G401 (cell line): ENCODE data around the gene LCN15. TPM values are rescaled to one million over a fixed set of nuclear protein-coding genes. Genes with fewer than 3 reads are reported as not detected.
"Not testable (repeated sequence)": the region's sequence is repeated elsewhere in the genome, so short reads cannot be mapped to it uniquely, and the experiment has no call there.

Source experiments
- DNase-seq: peaks from one replicate; pipeline ENCODE4 v3.0.0-alpha.2; 2015; ENCODE audit warnings: low spot score
- in situ Hi-C: cut with HindIII; loops from 2 replicates; pipeline ENCODE4 v1.10.0; 2016; ENCODE audit warnings: low sequenced_read_pairs, mixed read lengths
- total RNA-seq: library from RNA; depleted of rRNA; stranded (reverse); fragments of >200 nt; shearing (Covaris generic); gene quantifications from 2 replicates; pipeline ENCODE4 v1.2.3, GENCODE V29; 2014; rRNA removed

LCN15 gene
- total RNA-seq, 1 experiment from 2014 or later: not detected

- no peak for DNase-seq
- in situ Hi-C loops: no loop called here
Measured at GRCh38 chr9:136714096-136714892, 50.0 kb downstream of the LCN15 start.

GRCh38 chr9:136713550-136713949, 50.8 kb downstream of the LCN15 start:
- no peak for DNase-seq
- in situ Hi-C loops: no loop called here

GRCh38 chr9:136712690-136713544, 51.4 kb downstream of the LCN15 start:
- no peak for DNase-seq
- in situ Hi-C loops: no loop called here

GRCh38 chr9:136711751-136712689, 52.3 kb downstream of the LCN15 start, which contains the start of gene DIPK1B:
TSS of gene DIPK1B (plus strand) at chr9:136712572. CDS start at chr9:136712666, 94 bp downstream.
- DNase-seq: no peak
- in situ Hi-C loops: no loop called here

GRCh38 chr9:136711219-136711648, 53.1 kb downstream of the LCN15 start:
- in situ Hi-C loops, DNase-seq: not testable (repeated sequence)

- DNase-seq: no peak
- in situ Hi-C loops: no loop called here
Measured at GRCh38 chr9:136710543-136710942, 53.8 kb downstream of the LCN15 start.

Other genes with a start within 250 kb of the LCN15 start
- 10.9 and 13.8 TPM in 2 replicates for gene NOTCH1, start 218.5 kb downstream of the LCN15 start, total RNA-seq
- 140 and 142 TPM in 2 replicates for gene EGFL7, start 101.6 kb downstream of the LCN15 start, total RNA-seq
- gene AGPAT2, start 77.1 kb downstream of the LCN15 start, total RNA-seq: 128 and 140 TPM in 2 replicates
- gene DIPK1B, start 51.9 kb downstream of the LCN15 start, total RNA-seq: 65.0 and 69.9 TPM in 2 replicates
- not detected in 2 replicates for gene LCN10, start 21.6 kb downstream of the LCN15 start, total RNA-seq
- gene LCN6, start 16.0 kb downstream of the LCN15 start, total RNA-seq: not detected in 2 replicates
- not detected in 2 replicates for gene LCN8, start 6.3 kb downstream of the LCN15 start, total RNA-seq
- gene TMEM141, start 26.8 kb upstream of the LCN15 start, total RNA-seq: 60.8 and 107 TPM in 2 replicates
- not detected in 2 replicates for gene CCDC183, start 31.8 kb upstream of the LCN15 start, total RNA-seq
- 199 and 222 TPM in 2 replicates for gene RABL6, start 43.4 kb upstream of the LCN15 start, total RNA-seq
- gene AJM1, start 78.0 kb upstream of the LCN15 start, total RNA-seq: 0.49 and 1.1 TPM in 2 replicates
- gene PHPT1, start 84.9 kb upstream of the LCN15 start, total RNA-seq: 139 and 226 TPM in 2 replicates
- gene MAMDC4, start 87.8 kb upstream of the LCN15 start, total RNA-seq: 1.9 TPM in 2 replicates
- gene EDF1, start 101.8 kb upstream of the LCN15 start, total RNA-seq: 308 and 348 TPM in 2 replicates
- 22.6 and 36.3 TPM in 2 replicates for gene TRAF2, start 122.0 kb upstream of the LCN15 start, total RNA-seq
- 118 and 124 TPM in 2 replicates for gene FBXW5, start 180.2 kb upstream of the LCN15 start, total RNA-seq
- 0.92 TPM in 1 of 2 replicates, not detected in the other for gene C8G, start 180.7 kb upstream of the LCN15 start, total RNA-seq
- not detected in 2 replicates for gene LCN12, start 187.8 kb upstream of the LCN15 start, total RNA-seq
- 4.7 TPM in 1 of 2 replicates, not detected in the other for gene PTGDS, start 213.0 kb upstream of the LCN15 start, total RNA-seq
- not detected in 2 replicates for gene LCNL1, start 218.5 kb upstream of the LCN15 start, total RNA-seq
- gene PAXX, start 227.9 kb upstream of the LCN15 start, total RNA-seq: 52.2 and 79.6 TPM in 2 replicates
- gene CLIC3, start 232.1 kb upstream of the LCN15 start, total RNA-seq: 2.1 and 6.2 TPM in 2 replicates